GM18499 (cell line): ENCODE data around the gene NSMF.
"Not testable (repeated sequence)": the region's sequence is repeated elsewhere in the genome, so short reads cannot be mapped to it uniquely, and the experiment has no call there.

ENCODE experiments used
- ATAC-seq: cut with Tn5 transposase; IDR thresholded peaks from one replicate; pipeline ENCODE4 v1.9.1; 2021; ENCODE audit warnings: moderate number of reproducible peaks; ENCODE audit not compliant: insufficient read depth, unreplicated experiment

NSMF gene

DNA sequence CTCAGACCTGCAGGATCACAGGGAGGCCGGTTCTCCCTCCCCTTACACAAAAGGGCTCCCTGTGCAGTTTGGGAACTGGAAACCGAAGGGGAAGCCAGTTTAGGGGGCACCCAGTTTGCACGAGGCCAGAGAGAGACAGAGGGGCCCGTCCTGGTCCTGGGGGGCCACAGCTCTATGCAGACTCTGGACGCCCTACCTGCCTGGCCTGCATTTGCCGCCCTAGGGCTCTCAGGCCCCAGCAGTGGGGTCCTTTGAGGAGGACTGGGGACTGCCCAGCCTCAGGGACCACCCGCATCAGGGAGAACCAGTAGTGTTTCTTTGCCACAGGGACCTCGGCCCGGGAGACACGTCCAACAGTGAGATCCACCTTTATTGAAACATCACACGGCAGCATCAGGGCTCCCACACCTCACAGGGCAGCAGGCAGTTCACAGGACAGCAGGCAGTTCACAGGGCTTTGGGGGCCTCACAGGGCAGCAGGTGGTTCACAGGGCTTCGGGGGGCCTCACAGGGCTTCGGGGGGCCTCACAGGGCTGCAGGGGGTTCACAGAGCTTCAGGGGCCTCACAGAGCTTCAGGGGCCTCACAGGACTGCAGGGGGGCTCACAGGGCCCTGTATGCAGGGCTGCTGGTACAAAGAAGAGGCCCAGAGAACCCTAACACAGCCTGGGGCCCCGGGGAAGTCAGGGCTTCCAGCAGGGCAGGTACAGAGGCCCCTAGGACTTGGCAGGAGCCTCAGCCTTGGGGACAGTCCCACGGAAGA, 648 bp upstream of the NSMF start:
- no peak for ATAC-seq

GRCh38 chr9:137458194-137459151, 661 bp downstream of the NSMF start:
- no peak for ATAC-seq

DNA sequence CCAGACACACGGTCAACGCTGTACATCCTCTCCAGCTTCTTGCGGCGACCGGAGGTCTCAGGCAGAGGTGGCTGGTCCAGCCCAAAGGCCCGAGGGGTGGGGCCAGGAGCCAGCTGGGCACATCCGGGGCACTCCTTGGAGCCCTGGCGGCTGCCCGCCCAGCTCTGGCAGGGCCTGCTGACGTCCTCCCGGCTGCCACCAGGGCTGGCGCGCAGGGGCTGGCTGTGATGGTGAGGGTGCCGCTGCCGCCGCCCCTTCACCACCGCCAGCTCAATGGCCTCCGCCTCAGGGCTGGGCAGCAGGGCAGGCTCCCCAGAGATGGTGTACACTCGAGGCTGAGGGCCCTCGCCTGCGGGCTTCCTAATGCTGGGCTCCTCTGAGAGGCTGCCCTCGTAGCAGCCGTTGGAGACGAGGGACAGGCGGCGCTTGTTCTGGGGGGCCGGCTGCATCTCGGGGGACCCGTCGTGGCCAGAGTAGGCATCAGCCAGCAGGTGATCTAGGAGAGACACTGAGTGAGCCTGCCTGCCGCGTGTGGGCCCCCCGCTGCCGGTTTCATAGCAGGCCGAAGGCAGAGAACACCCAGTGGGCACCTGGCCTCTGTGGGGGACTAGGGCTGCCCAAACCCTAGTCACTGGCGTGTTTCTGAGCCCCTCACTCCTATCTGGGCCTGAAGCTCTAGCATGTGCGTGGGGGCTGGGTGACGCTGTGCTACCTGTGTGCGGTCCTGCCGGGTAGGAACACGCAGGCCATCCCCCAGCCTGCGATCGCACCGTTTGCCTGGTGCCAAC, 1.5 kb downstream of the NSMF start:
- ATAC-seq = no peak

DNA sequence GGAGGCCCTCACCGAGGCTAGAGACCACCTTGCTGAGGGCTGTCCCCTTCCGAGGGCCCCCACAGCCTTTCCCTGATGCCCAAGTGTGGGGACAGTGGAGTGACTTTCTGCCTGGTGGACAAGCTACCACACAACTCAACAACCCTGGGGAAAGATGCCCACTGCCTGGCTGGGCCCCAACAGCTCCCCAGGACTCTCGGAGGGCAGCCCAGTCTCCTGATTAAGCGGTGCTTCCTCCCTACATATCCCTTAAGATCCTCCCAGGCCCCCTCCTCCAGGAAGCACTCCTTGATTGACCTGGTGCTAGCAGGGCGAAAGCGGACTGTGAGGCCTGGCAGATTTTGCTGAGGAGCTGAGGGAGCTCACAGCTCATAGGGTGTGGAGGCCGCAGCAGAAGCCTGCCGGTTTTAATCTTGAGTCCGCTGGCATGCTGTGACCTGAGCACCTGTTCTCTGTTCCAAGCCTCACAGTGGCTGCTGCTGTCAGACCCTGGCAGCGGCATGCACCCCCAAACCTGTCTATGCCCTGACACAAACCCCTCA, 2.2 kb downstream of the NSMF start:
- ATAC-seq = no peak

- ATAC-seq = no peak
Observed at GRCh38 chr9:137456061-137456863, 2.9 kb downstream of the NSMF start.

GRCh38 chr9:137455359-137455991, 3.7 kb downstream of the NSMF start:
- no peak for ATAC-seq

DNA sequence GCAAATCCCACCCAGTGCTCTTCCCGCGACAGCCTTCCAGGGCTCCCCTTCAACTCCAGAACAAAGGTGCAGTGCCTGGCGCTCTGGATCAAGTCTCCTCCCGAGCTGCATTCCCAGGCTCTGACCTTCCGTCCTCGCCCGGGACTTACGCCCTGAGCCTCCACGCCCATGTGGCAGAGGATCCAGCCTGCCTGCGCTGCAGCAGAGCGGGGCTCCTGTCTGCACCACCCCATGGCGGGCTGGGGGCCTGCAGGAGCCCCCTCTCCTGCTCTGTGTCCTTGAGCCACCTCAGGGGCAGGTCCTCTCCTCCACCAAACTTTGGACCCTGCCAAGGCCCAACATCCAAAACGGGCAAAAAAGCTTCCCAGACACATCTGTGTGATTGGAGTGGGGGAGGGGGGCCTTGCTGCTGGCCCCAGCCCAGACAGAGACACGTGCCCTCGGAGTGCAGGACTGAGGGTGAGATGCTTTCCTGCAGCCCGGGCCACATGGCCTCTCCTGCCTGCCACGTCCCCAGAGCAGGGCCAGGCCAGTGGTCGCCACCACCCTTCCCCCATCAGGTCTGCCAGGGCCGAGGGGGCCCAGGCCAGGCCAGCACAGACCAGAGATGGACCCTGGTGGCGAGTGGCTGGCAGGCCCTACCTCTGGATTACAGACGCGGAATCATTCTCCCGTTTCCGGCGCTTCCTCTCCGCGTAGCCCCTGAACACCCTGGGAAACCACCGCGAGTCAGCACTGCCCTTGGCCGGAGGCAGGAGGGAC, 4.4 kb downstream of the NSMF start:
- no peak for ATAC-seq

DNA sequence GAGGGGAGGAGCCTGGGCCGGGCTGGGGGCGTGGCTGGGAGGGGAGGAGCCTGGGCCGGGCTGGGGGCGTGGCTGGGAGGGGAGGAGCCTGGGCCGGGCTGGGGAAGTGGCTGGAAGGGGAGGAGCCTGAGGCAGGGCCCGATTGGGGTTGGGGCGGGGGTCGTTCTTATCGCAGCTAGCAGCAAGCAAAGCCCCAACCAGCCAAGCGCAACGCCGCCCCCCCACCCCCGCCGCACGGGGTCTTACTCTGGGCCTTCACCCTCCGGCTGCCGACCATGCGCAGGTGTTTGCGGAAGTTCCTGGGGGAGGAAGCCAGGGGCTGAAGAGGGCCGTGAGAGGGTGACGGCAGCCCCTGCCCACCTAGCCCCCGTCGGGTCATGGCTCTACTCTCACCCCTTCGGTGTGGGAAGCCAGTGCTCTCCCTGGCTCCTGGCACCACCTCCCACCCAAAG, 5.0 kb downstream of the NSMF start:
- no peak for ATAC-seq

- no peak for ATAC-seq
Observed at GRCh38 chr9:137453643-137454081, 5.5 kb downstream of the NSMF start.

GRCh38 chr9:137452761-137453642, 6.1 kb downstream of the NSMF start:
- ATAC-seq = no peak

DNA sequence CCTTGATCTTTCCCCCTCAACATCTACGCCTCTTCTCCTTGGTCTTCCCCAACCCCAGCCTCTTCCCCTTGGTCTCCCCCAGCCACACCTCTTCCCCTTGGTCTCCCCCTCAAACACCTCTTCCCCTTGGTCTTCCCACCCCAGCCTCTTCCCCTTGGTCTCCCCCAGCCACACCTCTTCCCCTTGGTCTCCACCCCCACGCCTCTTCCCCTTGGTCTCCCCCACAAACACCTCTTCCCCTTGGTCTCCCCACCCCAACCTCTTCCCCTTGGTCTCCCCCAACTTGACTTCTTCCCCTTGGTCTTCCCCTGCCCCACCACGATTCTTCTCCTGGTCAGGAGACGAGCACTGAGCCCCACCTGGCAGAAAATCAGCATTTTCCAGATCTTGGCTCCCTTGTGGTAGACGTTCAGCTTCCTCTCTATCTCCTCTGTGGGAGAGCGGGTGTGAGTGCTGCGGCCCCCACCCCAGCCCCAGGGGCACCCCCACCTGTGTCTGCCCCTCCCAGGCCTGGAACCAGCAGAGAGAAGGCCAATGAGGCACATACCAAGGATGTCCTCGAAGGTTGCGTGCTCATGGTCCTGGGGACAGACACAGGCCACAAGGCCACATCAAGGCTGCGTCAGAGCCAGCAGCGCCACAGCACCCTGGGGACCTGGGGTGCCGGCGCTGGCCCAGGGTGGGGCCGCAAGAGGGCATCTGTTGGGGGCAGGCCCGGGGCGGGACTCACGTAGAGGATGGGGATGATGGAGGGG, 7.0 kb downstream of the NSMF start:
- ATAC-seq = no peak

- ATAC-seq = not testable (repeated sequence)
Observed at GRCh38 chr9:137451264-137452005, 7.7 kb downstream of the NSMF start.

- ATAC-seq = not testable (repeated sequence)
Observed at GRCh38 chr9:137450539-137451222, 8.5 kb downstream of the NSMF start.

- no peak for ATAC-seq
Observed at GRCh38 chr9:137449931-137450538, 9.1 kb downstream of the NSMF start.
